OCI-LY3 (cell line): Measurements from ENCODE around the gene MPPED1.

Source experiments
- EZH2phosphoT487 ChIP-seq: fragments of 200-600 bp; shearing (Covaris generic); IDR thresholded peaks from 2 replicates; pipeline ENCODE4 v1.6.1; 2018; ENCODE audit warnings: antibody characterized with exemption, mixed run types, low read depth
- TF ChIP-seq, protein P1 (sequence below): fragments of 200-600, 300-600 bp; sonication (generic); IDR thresholded peaks from 2 replicates; pipeline ENCODE4 v1.5.1; 2014; ENCODE audit warnings: antibody characterized with exemption, low read length, low read depth

DNA sequence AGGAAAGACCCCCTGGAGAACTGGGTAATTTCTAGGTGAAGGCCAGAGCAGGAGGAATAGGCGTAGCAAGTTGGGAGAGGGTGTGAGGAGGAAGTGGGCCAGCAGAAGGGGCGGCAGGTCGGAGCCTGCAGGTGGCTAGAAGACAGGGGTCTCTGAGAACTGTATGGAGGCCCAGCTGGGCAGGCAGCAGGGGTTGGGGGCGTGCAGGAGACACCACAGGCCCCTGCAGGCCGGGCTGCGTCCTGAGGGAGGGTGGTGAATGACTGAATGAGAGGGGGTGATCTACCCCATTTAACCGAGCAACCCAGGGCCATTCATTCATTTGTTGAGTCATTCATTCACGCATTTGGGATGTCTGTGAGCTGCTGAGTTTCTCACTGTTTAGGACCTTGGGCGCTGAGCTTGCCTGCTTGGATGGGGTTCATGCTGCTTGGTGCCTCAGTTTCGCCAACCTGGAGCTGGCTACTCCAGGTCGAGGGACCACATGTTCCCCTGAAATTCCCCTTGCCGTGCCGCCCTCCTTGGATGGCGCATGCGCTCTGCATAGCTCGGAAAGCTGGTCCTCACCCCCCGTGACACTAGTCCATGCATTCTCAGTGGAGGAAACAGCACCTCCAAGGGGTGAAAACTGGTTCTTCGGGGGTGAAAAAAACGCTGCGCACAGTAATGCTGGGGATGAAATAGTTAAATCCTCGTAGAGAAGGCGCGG lies 15.6 kb downstream of the MPPED1 start:
- TF ChIP-seq, protein P1, sequence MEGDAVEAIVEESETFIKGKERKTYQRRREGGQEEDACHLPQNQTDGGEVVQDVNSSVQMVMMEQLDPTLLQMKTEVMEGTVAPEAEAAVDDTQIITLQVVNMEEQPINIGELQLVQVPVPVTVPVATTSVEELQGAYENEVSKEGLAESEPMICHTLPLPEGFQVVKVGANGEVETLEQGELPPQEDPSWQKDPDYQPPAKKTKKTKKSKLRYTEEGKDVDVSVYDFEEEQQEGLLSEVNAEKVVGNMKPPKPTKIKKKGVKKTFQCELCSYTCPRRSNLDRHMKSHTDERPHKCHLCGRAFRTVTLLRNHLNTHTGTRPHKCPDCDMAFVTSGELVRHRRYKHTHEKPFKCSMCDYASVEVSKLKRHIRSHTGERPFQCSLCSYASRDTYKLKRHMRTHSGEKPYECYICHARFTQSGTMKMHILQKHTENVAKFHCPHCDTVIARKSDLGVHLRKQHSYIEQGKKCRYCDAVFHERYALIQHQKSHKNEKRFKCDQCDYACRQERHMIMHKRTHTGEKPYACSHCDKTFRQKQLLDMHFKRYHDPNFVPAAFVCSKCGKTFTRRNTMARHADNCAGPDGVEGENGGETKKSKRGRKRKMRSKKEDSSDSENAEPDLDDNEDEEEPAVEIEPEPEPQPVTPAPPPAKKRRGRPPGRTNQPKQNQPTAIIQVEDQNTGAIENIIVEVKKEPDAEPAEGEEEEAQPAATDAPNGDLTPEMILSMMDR = no peak; the same call in 1 of the 2 replicates
- TF ChIP-seq EZH2phosphoT487 = no peak
